NCI-H2227 (cell line): ENCODE data around the gene TSPAN33.
A peak's percentile ranks its signal among the peaks of the same experiment; 100 is the strongest.
"Not testable (repeated sequence)": the region's sequence is repeated elsewhere in the genome, so short reads cannot be mapped to it uniquely, and the experiment has no call there.

Experiments
- DNase-seq: peaks from one replicate; lab custom pipeline; 2025; ENCODE audit not compliant: unreplicated experiment; lab: John Stamatoyannopoulos, UW

The TSPAN33 gene

GRCh38 chr7:129169686-129170440 lies 25.4 kb downstream of the TSPAN33 start:
- no peak for DNase-seq

- DNase-seq, result no peak
Measured at GRCh38 chr7:129170441-129171021, 26.0 kb downstream of the TSPAN33 start.

DNA sequence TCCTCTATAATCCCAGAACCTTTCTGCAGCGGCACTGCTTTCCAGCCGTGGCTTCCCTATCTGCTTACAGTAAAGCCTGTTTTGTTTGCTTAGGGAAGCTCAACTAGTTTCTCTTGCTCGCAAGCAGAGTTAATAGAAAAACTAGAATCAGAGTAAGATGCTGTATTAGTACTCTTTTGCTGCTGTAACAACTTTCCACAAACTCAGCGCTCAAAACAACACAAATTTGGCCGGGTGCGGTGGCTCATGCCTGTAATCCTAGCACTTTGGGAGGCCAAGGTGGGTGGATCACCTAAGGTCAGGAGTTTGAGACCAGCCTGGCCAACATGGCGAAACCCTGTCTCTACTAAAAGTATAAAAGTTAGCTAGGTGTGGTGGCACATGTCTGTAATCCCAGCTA lies 29.4 kb downstream of the TSPAN33 start:
- not testable (repeated sequence) for DNase-seq

DNA sequence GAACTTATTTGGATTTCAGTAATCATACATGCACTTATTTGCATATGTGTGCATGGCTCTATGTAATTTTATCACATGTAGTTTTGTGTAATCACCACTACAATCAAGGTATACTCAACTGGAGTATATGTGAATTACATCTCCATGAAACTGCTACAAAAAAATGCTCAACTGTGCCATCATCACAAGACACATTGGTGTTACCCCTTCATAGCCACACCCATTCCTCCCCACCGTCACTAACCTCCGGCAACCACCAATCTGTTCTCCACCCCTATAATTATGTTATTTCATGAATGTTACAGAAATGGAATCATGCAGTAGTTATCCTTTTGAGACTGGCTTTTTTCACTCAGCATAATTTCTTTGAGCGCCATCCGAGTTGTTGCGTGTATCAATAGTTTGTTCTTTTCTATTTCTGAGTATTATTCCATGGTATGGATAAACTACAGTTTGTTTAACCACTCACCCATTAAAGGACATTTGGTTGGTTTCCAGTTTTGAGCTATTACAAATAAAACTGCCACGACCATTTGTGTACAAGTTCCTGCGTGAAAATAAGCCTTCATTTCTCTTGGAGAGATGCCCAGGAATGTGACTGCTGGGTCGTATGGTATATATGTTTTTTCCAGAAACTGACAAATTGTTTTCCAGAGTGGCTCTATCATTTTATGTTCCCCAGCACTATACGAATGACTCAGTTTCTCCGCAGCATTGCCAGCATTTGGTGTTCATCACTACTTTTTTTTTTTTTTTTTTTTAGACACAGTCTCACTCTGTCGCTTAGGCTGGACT lies 32.6 kb downstream of the TSPAN33 start:
- peak; percentile 88 for DNase-seq

DNA sequence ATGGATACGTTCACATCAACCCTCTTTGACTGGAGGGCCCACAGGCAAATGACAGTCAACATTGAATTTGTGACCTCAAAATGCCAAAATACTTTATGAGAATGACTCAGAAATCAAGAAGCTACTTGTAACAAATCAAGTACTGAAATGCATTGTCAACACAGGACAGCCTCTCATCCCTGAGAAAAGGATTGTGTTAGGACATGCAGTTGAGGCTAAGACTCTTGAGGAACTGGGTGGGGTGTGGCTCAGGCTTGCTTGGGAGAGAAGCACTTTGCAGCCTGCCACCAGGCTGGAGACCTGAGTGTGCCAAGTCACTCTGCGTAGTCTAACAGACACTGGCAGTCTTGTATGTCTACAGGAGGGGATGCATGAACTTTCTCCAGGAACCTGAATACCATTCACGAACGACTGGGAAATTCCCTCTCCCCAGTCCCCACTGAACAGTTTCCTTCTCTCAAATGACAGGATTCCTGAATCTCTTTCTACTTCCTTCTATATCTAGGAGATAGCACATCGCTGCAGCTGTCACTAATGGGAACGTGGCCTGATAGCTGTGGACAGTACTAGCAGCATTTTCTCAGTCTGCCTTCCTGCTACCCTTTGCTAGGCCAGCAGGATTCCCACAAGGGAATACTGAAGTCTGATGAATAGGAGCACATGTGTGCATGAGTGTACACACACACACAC lies 40.6 kb downstream of the TSPAN33 start:
- no peak for DNase-seq

- DNase-seq, result no peak
Measured at GRCh38 chr7:129186749-129187260, 42.3 kb downstream of the TSPAN33 start.

DNA sequence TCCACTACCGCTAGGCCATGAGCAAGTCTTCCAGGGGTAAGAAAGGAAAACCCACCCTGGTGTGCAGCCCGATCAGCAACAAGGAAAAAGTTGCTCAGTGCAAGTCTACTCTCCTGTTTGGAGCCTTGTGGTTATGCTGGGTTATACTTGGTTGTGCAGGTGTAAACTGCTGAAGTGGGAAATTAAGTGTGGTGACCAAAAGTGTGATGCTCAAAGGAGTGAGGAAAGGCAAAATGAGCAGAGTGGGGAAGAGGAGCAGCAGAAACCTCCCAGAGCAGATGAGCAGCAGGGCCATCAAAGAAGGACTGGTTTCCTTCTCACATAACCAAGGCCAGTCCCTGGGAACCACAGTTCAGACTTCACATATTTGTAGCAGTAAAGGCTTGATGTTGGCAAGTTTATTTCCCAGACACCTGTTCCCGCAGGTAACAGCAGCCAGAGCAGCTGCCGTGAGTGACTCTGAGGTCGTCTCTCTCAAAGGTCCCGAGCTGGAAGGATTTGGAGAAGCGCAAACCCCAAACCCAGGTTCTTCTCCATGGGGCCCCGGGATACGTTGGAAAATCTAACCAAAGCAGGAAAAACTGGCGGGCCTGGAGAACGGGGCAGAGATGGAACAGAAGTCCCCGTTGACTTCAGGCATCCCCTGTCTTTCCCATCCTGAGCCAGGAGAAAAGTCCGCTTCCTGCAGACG lies 43.3 kb downstream of the TSPAN33 start:
- no peak for DNase-seq

GRCh38 chr7:129188372-129188891 lies 43.9 kb downstream of the TSPAN33 start, which contains the start of gene SMO:
Gene SMO, plus strand, starts transcription at chr7:129188633. Its CDS starts 519 bp downstream, at chr7:129189152.
- DNase-seq, result peak; percentile 85

DNA sequence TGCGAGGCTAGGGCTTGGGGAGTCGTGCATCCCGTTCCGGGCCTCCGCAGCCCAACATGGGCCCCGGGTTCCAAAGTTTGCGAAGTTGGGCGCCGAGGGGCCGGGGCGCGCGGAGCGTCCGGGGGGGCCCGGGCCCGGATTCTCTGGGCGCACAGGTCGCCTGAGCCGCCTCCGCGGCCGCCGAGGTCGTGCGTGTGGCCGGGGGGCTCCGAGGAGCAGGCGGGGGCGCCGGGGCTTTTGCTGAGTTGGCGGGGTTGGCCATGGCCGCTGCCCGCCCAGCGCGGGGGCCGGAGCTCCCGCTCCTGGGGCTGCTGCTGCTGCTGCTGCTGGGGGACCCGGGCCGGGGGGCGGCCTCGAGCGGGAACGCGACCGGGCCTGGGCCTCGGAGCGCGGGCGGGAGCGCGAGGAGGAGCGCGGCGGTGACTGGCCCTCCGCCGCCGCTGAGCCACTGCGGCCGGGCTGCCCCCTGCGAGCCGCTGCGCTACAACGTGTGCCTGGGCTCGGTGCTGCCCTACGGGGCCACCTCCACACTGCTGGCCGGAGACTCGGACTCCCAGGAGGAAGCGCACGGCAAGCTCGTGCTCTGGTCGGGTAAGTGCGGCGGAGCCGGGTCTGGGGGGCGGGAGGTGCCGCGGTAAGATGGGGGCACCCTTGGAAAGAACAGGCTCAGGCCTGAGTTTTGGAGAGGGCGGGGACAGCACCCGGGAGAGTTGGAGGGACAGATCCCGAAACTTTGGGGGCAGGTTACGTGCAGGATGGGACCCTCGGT lies 44.6 kb downstream of the TSPAN33 start:
- DNase-seq, result peak; percentile 59

DNA sequence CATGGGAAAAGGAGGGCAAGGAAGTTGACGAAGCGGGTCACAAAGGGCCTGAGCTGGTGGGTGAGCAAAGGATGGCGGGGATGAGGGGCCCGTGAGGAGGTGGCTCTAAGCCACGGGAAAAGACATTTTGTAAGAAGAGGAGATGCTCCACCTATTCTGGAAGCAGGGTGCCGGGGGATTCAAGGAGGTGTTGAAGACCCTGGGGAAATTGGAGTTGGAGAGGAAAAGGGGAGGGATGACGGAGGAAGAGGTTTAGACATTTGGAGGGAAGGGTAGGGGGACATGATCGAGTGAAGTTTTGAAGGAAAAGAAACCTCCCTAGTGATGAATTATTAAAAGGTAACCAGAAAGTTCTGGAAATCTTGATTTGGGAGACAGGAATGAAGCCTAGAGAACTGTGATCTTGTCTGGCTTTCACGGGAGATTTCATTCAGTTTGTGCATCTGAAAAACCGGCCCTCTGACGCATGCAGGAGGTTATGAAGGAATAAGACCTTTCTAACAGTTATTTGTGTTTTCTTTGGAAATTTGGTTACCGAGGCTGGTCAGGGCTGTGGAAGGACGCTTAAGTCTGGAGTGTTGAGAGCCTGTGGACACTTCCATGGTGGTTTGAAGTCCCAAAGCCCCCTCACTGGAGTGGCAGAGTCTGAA lies 45.3 kb downstream of the TSPAN33 start:
- DNase-seq, result no peak

DNA sequence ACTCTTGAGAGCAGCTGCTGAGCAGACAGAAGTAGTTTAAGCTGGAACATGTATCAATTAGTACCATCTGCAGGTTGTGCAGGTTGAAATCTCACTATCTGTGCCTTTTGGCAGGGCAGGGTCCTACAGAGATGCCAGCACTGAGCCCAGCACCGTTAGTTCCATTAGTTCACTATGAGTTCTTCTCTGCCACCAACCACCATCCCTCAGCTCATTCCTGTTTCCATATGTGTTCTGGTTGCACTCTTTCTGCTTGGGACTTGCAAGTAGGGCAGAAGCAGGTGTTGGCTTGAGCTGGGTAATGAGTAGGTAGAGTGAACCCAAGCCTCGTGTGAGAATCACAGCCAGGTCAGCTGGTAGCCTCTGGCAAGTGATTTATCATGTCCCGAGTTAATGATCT lies 46.8 kb downstream of the TSPAN33 start:
- DNase-seq, result no peak

GRCh38 chr7:129193892-129194291 lies 49.4 kb downstream of the TSPAN33 start:
- DNase-seq, result no peak

GRCh38 chr7:129197771-129198170 lies 53.3 kb downstream of the TSPAN33 start:
- no peak for DNase-seq

GRCh38 chr7:129199406-129199805 lies 54.9 kb downstream of the TSPAN33 start:
- no peak for DNase-seq

DNA sequence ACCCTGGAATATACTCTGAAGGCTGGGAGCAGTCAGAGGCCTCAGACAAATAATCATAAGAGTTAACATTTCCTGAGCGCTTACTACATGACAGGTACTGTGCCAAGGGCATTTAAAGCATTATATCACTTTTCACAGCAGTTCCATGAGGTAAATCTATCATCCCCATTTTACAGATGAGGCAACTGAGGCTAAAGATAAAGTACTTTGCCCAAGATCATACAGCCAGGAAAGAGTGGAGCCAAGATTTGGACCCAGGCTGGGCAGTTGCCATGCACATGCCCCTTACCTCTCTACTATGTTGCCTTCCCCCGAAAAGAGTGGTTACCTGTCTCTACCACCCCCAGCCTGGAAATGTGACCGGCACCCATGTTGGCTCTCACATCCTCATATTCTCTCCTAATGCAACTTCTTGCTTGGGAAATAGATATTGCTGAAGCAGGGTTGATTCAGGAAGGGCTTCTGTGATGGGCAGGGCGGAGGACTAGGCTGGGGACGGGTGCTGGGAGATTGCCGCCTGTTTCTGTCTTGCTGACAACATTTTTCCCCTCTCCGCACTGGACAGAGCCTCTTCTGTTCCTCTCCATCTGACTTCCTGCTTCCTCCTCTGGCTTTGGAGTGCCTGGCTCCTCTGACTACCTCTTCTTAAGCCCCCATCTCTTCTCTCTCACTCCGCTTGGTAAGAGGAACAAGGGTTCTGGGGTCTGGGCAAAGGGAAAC lies 57.7 kb downstream of the TSPAN33 start:
- no peak for DNase-seq

DNA sequence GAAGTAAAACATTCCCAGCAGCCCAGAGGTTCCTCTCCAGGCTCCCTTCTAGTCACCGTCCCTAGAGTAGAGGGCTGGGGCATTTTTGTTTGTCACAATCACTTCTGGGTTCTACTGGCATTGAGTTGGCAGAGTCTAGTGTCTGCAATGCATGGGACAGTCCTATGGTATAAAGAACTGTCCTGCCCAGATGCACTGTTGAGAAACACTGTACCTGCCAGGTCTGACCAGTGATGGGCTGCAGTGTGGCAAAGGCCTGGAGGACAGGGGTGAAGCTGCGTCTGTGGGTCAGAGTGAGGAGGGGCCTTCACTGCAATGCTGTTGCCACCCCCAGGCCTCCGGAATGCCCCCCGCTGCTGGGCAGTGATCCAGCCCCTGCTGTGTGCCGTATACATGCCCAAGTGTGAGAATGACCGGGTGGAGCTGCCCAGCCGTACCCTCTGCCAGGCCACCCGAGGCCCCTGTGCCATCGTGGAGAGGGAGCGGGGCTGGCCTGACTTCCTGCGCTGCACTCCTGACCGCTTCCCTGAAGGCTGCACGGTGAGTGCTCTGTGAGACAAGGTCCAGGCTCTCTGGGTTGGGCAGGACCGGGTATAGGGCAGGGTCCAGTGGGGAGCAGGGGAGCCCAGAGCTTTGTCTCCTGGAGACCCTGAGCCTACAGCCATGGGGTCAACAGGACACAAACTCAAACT lies 58.7 kb downstream of the TSPAN33 start:
- no peak for DNase-seq

DNA sequence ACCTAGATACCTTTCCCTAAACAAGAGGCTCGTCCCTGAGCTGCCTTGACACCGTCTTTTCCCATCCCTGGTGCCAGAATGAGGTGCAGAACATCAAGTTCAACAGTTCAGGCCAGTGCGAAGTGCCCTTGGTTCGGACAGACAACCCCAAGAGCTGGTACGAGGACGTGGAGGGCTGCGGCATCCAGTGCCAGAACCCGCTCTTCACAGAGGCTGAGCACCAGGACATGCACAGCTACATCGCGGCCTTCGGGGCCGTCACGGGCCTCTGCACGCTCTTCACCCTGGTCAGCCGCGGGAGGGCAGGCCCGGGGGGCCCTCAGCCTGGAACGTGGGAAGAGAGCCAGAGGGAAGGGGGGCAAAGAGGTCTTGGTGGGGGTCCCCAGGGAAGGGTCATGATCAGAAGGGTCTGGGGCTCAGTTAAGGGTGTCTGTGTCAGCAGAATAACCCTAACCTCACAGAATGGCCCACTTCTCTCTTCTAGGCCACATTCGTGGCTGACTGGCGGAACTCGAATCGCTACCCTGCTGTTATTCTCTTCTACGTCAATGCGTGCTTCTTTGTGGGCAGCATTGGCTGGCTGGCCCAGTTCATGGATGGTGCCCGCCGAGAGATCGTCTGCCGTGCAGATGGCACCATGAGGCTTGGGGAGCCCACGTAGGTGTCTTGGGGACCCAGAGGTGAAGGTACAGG lies 60.8 kb downstream of the TSPAN33 start:
- no peak for DNase-seq
